Stimulated activated CD4-positive, alpha-beta T cell treated with anti-CD3 and anti-CD28 coated beads, Interleukin-1b, Interleukin-23, amount 100 ng/mL, for 4 hours (primary cell): ENCODE data around the gene GRID1.

ENCODE experiments used
- DNase-seq, 2 donors: peaks; one replicate each; pipeline ENCODE4 v3.0.0-alpha.2; 2020; ENCODE audit warnings: low read depth in 2 of 2

GRID1 gene

DNA sequence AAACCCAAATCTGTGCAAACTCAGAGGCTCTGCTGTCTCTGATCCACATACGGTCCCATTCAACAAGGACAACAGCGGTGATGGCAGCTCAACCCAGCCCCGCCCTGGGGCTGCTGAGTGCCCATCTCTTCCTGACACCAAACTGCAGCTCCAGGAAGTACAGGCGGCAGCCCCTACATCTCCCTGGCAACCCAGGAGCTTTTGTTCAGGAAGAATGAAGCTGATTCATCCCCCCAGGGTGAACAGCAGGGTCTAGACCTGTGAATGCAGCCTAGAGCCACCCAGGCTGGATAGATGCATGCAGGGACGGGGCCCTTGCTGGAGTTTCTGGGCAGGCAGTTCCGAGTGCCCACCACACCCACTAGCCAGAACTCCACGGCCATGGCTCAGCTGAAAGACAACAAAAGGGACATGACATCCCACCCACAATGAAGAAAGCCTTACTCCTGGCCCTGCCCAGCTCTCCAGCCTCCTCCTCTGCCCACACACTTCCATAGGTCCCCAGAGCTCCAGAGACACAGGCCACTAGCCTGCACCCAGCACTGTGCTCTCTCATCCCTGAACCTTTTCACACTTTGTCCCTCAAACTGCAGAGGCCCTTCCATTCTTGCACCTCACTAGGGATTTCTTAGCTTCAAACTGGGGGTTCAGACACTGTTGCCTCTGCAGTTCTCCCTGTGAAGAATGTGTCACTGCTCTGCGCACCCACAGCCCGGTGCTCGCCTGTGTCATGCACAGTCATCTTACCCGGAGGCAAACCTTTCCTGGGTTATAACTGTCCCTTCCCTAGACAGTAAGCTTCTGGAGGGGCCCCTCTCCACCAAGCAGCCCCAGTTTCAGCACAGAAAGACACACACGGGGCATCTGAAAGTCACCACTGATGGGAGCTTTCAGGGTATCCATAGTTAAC lies 99.1 kb downstream of the GRID1 start:
- no peak for DNase-seq

DNA sequence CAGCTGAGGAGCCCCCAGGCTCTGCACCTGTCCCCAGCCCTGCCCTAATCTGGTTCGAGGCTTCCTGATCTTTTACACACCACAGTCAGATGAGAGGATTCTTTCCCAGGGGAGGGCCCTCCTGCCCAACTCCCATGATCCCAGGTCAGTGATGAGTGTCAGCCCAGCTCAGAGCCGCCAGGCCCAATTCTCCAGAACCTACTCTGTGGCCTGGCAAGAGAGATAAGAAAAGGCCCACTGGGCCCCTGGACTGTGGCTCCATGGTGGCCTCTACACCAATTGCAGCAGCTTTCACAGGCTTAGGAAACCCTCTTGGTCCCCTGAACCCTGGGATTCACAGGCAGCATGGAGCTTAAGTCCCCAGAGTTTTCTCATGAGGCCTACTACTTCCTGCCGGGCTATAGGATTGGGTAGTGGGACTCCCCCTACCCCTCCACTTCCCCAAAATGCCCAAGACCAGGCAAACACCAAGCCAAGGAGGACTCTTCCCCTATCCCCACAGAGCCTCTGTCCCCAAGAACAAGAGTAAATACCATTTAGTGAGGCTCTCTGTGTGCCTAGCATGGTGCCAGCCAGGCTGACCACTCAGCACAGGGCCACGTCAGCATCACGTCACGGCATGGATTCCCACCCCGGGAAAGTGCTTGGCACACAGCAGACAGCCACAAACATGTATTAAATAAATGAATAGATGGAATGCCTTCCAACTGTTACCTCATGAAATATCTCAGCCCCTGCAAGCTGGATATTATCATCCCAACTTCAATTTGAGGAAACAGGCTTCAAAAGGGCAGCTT lies 100.0 kb downstream of the GRID1 start:
- no peak for DNase-seq

DNA sequence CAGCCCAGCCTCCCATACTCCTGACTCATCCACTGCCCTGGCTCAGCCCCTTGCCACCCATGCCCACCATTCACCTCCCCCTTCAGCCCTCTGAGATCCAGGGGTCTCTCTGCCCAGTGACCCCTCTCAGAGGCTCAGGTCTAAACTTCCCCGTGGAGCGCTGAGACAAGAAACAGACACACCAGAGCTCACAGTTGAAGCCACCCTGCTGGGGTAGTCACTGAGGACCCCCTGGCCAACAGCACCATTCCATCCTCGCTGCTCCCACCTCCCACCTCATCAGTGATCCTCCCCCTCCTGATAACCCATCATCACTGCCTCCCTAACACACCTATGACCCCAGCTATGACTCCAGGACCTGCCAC lies 100.7 kb downstream of the GRID1 start:
- DNase-seq, result no peak

DNA sequence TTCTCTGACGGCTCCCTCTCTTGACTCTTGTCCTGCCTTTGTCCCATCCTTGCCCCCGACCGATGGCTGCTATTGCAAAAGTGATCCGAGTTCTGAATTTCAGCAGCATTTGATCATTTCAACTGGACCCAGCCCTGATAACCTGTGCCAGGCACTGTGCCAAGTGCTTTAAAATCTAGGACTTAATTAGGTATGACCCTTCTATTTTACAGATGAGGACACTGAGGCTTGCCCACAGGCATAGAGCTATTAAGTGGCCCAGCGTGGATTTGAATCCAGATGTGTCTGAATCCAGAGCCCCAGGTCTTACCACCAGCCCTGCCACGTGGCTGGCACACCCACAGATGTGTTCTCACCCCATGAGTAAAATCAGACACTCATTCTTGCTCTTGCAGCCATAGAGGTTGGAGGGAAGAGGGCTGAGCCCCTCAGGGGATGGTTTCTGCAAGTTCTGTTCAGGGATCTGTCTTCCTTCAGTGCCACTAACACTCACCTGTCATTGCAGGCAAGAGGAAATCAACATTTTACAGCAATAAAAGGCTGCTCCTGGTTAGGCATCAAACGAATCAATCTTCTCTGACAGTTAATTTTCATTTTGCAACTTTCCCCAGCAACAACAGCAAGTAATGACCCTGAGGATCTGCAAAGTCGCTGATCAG lies 101.2 kb downstream of the GRID1 start:
- no peak for DNase-seq

DNA sequence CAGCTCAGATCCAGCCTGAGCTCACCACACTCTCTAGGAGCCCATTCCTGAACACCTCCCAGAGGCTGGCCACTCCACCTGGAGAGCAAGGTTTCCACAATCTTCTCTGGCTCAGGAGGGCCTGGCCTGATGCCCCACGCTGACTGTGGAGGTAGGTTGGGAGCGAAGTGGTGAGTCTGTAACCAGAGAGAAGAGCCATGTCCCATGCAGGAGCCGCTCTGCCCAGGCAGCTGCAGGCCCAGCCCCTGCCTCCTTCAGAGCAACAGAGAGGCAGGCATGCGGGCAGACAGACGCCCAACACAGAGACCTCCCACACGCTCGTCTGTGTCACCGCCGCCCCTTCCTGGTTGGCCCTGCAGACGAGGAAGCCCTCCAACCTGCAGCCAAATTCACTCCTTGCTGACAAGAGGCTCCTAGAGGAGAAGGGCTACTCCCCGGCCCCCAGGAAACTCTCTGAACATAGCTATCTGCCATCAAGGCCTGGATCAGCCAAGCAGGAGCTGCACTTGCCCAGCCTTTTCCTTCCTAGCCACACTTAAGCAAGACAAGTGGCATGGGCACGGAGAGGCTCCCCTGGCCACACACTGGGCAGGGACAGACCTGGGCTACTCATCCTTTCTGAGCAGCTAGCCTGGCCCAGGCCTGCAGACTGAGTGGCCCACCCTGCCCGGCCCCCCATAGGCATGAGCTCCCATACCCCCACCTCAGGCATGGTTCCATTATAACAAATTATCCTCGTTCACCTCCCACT lies 101.9 kb downstream of the GRID1 start:
- DNase-seq, result no peak

DNA sequence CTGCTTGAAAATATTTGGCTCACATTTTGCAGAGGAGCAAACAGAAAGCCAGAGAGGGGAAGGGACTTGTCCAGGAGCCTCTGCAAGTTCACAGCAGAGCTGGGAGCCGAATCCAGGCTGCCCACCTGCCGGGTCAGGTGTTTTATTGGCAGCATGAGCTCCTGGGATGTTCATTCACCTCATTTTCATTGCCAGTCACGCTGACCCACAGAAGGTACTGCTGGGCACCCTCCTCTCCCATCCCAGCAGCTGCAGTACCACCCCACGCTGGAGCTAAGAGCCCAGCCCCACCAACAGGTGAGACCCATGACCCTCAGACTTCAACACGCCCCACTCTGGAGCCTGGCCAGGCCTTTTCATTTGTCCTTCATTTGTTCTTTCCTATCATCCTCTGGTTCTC lies 102.7 kb downstream of the GRID1 start:
- no peak for DNase-seq

DNA sequence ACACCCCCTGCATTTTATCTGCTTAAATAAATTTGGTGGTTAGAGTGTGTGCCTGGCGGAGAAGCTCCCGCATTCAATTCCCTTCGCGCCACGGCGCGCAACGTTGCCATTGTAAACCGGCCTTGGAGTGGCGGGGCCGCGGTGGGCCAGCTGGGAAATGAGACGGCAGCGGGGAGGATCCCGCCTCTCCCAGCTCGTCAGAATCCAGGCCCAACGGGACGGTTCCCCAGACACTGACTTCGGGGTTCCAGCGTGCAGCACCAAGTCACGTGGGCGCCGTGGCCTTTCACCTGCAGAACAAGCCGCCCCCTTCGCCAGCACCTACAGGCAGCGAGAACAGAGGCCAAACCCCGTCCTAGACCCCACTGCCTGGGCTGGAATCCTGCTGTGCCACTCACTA lies 103.4 kb downstream of the GRID1 start:
- DNase-seq, result no peak

DNA sequence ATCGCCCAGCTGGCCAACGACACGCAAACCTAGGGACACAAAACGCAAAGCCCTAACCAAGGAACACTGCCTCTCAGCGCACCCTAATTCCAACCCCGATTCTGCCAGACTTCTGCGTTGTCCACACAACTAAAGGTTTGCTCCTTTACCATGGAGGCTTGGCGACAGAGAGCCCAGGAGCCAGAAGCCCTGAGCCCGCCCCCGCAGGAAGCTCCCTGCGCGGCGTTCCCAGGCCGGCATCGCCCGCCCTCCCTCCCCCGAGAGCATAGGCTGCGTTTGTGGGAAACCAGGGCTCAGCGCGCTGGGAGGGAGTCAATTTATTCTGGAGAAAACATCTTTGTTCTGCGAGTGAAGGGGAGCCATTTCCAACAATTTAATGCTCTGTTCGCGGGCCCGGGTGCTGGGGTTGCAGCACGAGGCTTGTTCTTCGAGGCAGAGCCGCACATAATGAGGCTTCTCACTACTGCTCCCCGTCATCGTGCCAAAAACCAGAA lies 103.9 kb downstream of the GRID1 start:
- no peak for DNase-seq

DNA sequence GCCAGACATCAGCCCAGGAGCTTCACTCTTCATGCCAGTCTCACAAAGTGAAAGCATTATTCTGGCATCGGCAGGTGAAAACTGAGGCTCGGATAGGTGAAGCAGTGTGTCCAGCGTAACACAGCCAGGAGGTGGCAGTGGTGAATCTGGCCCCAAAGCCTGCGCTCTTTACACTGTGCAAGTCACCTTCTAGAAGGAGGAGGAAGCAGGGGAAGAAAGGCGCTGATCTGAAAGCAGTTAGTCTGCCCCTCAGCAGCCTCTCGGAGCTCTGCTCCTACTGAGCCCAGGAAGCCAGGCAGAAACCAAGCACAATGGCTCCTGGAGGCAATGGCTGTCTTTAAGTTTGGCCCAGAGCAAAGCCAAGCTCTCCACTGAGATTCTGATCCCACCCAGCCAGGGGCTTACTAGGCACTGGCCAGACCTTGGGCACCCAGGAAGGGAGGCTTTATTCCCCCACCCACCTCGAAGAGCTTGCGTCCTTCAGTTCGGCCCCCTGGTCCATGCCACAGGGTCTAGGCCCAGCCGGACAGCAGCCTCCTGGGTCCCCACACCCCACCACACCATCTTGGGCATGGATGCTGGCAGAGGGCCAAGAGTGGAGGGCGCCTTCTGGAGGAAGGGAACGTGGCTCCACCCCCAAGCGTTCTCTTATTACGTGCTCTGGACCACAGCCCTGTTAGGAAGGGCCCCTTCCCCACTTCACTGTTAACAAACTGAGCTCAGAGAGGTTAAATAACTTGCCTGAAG lies 104.5 kb downstream of the GRID1 start:
- DNase-seq, result no peak

DNA sequence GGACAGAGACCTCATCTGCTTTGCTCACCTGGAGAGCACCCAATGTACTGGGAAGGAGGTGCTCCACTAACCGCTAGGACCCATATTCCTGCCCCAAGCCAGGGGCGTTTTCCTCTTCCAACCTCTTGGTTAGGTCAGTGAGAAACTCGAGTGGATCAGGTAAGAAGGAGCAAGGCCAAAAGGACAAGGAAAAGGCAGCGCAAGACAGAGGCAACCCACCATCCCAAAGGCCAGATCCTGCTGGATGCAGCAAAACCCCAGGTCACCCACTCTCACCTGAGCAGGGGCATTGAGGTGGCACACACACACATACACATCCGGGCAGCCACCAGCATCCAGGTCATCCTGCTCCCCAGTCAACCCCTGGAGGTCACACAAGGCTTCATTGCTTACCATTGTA lies 105.1 kb downstream of the GRID1 start:
- no peak for DNase-seq

DNA sequence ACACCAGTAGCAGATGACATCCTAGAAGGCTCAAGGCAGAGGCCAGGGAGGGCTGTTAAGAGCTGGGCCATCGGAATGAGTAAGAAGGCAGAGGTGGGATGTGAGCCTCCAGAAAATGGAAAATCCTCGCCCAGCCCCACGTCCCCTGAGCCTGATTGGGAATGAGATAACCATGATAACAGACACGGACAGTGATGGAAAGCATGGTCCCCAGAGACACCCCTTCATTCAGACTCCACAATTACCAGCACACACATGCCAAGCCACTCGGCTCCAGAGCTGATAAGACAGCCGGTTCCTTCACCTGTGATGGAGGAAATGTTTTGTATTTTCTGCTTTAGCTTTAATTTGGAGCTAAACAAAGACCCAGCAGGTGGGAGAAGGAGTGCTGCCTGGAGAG lies 106.0 kb downstream of the GRID1 start:
- no peak for DNase-seq

DNA sequence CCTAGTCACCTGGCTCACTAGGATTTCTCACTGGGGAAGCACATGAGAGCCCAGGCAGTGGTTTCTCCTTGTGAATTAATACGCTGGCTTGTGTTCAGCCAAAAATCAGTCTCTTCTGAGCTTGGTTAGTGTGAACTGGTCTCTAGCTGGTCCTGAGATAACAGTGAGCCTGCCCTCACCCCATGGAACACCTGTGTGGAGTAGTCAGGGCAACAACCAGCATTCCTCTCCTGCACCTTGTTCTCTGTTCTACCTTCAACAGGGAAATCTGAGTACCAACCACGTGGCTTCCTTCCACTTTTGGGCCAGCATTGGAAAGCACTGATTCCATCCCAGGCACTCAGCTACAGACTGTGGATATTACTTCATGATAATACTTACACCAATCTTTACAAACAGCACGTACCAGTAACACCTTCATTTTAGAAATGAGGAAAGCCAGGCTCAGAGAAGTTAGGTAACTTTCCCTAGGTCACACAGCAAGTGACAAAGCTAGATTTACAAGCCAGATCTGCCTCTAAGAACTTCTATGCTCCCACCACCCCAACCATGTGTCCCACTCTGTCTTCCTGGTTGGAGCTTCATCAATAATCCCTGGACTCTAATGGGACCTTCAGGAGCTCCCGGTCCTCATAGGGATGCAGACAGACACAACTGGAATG lies 106.6 kb downstream of the GRID1 start:
- no peak for DNase-seq

DNA sequence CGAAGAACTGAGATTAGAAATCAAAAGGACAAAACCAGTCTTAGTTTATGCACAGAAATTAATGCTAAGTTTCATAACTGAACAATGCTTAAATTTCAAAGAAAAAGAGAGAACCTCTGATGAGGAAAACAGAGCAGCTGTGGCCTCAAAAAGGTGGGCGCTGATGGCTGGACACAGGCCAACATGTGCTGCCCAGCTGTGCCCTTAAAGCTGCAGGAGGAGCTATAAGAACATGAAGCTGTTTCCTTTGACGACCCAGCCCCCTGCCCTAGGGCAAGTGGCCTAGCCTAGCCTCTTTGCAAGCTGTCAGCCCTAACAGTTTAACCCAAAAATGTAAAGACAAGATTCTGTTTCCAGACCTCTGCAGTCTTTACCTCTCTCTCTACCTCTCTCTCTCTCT lies 107.7 kb downstream of the GRID1 start:
- DNase-seq, result no peak

DNA sequence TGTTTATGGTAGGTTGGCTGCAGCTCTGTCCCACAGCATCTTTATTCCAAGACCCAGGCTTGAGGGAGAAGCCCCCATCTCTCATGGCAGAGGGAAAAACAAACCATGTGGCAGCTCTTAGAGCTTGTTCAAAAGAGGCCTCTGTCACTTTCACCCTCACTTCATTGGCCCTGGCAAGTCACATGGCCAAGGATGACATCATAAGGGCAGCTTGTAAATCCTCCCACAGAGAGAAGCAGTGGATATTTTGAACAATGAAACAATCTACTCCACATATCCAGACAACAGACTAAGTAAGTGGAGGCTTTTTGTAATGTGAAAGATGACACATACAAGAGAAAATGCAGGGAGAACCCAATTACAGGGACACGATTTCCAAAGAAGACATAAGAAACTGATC lies 108.1 kb downstream of the GRID1 start:
- DNase-seq, result no peak

DNA sequence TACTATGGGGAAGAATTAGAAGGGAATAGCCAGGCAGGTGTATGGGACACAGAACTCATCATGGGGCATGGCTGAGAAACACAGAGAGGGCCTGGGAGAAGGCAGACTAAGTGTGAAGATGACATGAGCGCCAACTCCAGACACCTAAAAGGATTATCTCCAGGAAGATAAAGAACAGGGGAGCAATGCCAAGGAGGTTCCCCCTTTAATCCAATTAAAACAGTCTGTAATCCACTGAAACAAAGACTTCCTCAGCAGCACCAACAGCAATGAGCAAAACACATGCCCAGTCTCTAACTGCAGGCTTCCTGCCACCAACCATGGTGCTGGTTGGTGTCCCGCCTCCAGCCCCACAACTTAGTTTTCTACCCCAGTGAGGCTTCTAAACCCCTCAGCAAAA lies 108.9 kb downstream of the GRID1 start:
- no peak for DNase-seq

DNA sequence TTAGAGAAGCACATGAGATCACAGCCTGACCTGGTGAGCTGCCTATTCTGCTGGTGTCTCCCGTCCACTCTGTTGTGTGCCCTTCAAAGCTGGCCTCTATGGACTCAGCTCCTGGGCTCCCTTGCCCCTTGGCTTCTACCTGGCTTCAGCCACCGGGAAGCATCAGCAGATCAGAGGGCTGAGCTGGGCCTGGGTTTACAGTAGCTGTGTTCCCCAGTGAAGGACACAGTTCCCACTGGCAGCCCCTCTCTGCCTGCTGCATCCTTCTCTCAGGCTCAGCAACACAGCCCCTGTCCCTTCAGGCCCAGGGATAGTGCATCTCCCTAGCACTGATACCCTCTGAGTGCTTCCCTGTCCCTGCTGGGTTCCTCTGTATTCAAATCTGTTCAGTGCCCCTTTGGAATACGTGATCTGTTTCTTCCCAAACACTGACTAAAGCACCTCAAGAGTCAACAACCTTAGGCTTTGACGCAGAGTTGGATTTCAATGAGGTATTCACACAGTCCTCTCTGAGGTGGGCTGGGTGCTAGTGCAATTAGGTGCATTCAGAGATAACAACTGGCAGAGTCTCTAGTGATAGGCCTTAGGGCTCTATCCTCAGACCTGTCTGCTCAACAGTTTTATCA lies 109.8 kb downstream of the GRID1 start:
- no peak for DNase-seq

DNA sequence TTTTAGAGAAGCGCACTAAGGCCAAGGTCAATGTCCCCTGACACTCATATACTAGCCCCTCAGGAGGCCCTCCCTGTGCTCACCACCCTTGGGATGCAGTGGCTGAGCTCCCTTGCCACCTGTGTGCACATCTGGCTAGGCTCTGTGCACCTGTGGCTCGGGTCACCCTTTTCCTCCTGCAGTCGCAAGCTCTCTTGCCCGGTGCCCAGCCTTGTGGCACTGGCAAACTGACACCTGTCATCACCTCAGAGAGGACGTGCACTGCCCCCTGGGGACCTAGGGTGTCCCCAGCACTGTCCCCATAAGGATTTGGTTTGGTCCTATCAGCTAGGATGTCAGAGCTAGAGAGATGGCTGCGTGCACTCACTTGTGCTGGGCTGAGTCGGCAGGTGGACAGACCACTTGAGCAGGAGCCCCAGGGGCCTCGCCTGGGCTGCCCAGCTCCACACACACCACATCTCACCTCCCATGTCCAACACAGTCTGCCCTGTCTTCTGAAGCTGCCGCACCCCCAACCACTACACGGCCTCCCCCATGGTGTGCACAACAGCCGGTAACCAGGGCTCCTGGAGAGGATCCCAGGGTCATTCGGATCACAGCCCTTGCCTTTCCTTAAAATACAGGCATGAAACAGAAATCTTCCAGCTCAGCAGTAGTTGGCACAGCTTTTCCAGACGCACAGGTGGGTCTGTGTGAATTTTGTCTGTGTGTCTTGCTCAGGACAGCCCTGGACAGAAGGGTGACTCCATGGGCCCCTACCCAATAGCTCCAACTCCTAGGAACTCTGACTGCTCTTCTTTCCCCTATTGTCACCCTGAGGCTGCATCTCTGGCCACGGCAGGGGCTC lies 111.0 kb downstream of the GRID1 start:
- no peak for DNase-seq

DNA sequence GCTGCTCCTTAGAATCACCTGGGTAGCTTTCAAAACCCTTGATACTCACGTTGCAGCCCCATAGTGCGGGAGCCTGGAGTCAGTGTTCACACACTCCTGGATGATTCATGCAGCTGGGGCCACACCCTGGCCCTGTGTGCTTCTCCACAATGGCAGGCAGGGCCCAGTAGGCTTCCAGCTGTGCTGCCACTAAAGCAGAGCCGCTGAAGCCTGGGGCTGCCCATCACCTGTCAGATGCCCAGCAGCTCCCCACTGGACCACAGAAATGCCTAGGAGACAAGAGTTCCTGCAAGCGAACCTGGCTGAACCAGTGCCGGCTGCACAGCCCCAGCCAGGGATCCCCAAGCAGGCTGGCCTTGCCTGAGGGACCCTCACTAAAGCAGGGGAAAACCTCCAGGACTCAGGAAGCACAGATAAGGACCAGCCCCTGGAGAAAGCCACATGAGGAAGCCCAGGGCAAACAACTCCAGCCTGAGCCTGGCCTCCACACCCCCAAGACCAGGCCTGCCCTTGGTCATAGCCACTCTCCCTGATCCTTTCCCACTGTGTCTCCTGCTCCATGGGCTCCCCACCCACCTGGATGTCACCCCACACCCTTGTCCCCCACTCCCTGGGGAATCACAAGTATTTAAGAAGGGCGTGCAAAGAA lies 111.9 kb downstream of the GRID1 start:
- no peak for DNase-seq

DNA sequence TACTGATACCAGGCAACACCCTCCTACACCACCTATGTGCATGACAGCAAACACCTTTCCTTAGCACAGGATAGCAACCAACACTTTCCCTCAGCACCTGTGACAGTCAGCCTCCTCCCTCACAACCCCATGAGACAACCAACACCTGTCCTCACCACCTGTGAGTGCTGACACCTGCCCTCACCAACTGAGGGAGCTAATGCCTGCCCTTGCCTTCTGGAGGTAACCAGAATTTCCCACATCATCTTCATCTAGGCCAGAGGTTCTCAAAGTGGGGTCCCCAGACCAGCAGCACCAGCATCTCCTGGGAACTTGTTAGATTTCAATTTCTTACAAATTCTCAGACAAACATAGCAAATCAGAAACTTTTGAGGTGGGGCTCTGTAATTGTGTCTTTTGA lies 112.5 kb downstream of the GRID1 start:
- DNase-seq, result no peak
